Ishikawa (cell line): Measurements from ENCODE around the gene SUCLG2.

Source experiments
- CEBPB ChIP-seq: IDR thresholded peaks from 2 replicates; pipeline ENCODE4 v1.6.1; 2012
- CREB1 ChIP-seq: IDR thresholded peaks from 2 replicates; pipeline ENCODE4 v1.6.1; 2012; ENCODE audit warnings: low read depth
- EGR1 ChIP-seq: IDR thresholded peaks from 2 replicates; pipeline ENCODE4 v1.6.1; 2012
- EP300 ChIP-seq: IDR thresholded peaks from 2 replicates; pipeline ENCODE4 v1.6.1; 2012; ENCODE audit warnings: borderline replicate concordance
- FOXM1 ChIP-seq: IDR thresholded peaks from 2 replicates; pipeline ENCODE4 v1.6.1; 2012; ENCODE audit warnings: low read depth, borderline replicate concordance
- NFIC ChIP-seq: IDR thresholded peaks from 2 replicates; pipeline ENCODE4 v1.6.1; 2012
- RAD21 ChIP-seq: IDR thresholded peaks from 2 replicates; pipeline ENCODE4 v1.6.1; 2012; ENCODE audit warnings: low read depth
- TAF1 ChIP-seq: IDR thresholded peaks from 2 replicates; pipeline ENCODE4 v1.6.1; 2012; ENCODE audit warnings: low read depth, mild to moderate bottlenecking
- TCF12 ChIP-seq: IDR thresholded peaks from 2 replicates; pipeline ENCODE4 v1.6.1; 2012; ENCODE audit warnings: low read depth
- TEAD4 ChIP-seq: IDR thresholded peaks from 2 replicates; pipeline ENCODE4 v1.6.1; 2012
- YY1 ChIP-seq: IDR thresholded peaks from 2 replicates; pipeline ENCODE4 v1.6.1; 2012; ENCODE audit warnings: low read depth
- ZBTB7A ChIP-seq: IDR thresholded peaks from 2 replicates; pipeline ENCODE4 v1.6.1; 2012; ENCODE audit warnings: low read depth
- TF ChIP-seq, protein P1 (sequence below): IDR thresholded peaks from 2 replicates; pipeline ENCODE4 v1.6.1; 2012
- TF ChIP-seq, protein P2 (sequence below): IDR thresholded peaks from 2 replicates; pipeline ENCODE4 v1.6.1; 2012
- TF ChIP-seq, protein P3 (sequence below): IDR thresholded peaks from 2 replicates; pipeline ENCODE4 v1.6.1; 2012; ENCODE audit warnings: low read depth, mild to moderate bottlenecking

SUCLG2 gene

DNA sequence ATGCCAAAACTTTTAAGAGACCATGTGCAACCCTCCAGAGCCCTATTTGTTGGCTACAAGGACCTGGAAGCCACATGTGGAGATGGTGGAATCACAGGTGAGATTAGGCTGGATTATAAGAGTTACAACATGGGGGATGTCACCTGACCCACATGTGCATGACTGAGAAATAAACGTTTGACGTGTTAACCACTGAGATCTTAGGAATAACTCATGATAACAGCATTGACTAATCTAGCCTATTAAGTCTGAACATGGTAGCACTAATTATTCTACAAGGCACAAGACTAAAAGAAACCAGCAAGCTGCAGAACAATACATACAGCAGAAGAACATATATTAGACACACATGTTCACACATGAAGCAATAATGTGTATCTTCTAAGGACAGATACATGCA lies 38.4 kb downstream of the SUCLG2 start:
- TF ChIP-seq RAD21, result no peak
- TF ChIP-seq CREB1, result no peak
- TF ChIP-seq, protein P1, sequence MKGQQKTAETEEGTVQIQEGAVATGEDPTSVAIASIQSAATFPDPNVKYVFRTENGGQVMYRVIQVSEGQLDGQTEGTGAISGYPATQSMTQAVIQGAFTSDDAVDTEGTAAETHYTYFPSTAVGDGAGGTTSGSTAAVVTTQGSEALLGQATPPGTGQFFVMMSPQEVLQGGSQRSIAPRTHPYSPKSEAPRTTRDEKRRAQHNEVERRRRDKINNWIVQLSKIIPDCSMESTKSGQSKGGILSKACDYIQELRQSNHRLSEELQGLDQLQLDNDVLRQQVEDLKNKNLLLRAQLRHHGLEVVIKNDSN, result no peak
- TF ChIP-seq TEAD4, result no peak
- no peak for TF ChIP-seq FOXM1
- TF ChIP-seq, protein P2, sequence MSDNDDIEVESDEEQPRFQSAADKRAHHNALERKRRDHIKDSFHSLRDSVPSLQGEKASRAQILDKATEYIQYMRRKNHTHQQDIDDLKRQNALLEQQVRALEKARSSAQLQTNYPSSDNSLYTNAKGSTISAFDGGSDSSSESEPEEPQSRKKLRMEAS, result no peak
- TF ChIP-seq TAF1, result no peak
- no peak for TF ChIP-seq CEBPB
- TF ChIP-seq YY1, result no peak
- TF ChIP-seq, protein P3, sequence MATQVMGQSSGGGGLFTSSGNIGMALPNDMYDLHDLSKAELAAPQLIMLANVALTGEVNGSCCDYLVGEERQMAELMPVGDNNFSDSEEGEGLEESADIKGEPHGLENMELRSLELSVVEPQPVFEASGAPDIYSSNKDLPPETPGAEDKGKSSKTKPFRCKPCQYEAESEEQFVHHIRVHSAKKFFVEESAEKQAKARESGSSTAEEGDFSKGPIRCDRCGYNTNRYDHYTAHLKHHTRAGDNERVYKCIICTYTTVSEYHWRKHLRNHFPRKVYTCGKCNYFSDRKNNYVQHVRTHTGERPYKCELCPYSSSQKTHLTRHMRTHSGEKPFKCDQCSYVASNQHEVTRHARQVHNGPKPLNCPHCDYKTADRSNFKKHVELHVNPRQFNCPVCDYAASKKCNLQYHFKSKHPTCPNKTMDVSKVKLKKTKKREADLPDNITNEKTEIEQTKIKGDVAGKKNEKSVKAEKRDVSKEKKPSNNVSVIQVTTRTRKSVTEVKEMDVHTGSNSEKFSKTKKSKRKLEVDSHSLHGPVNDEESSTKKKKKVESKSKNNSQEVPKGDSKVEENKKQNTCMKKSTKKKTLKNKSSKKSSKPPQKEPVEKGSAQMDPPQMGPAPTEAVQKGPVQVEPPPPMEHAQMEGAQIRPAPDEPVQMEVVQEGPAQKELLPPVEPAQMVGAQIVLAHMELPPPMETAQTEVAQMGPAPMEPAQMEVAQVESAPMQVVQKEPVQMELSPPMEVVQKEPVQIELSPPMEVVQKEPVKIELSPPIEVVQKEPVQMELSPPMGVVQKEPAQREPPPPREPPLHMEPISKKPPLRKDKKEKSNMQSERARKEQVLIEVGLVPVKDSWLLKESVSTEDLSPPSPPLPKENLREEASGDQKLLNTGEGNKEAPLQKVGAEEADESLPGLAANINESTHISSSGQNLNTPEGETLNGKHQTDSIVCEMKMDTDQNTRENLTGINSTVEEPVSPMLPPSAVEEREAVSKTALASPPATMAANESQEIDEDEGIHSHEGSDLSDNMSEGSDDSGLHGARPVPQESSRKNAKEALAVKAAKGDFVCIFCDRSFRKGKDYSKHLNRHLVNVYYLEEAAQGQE, result no peak
- no peak for TF ChIP-seq EGR1

DNA sequence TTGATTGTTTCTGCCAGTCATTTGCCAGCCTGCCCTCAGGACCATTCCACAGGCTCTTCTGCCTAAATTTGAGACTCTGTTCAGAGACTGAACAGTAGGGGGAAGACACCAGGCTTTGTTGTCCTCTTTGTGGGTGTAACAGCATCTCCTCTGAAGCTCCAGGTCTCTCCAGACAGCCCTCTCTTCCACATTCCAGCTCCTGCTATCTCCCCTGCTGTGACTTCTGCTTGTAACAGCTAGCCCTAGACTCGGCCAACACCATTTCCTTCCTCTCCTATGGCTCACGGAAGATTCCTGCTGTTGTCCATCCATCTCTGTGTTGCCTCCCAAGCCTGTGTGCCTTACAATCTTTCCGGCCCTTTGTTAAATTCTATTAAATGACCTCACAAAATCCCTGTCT lies 40.2 kb downstream of the SUCLG2 start:
- TF ChIP-seq YY1 (no peak), NFIC (no peak), EGR1 (no peak), TEAD4 (no peak), FOXM1 (no peak), RAD21 (no peak), CREB1 (no peak), EP300 (no peak)
- TF ChIP-seq, protein P2, result no peak

DNA sequence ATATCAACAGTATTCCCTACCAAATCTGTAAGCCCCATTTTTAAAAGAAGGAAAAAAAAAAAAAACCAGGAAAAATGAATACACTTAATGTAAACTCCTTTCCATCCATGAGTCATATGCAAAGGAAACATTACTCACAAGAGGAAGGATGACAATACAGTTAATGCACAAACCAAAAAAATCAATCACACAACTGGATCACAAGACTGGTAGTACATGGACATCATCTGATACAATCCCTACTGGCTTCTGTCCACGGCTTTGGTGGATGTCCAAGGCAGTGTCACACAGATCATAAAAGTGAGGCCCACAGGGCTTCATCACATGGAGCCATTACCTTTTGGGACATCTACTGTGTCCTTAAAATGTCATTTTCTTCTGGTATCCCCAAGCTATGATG lies 44.0 kb downstream of the SUCLG2 start:
- TF ChIP-seq, protein P2, result no peak

DNA sequence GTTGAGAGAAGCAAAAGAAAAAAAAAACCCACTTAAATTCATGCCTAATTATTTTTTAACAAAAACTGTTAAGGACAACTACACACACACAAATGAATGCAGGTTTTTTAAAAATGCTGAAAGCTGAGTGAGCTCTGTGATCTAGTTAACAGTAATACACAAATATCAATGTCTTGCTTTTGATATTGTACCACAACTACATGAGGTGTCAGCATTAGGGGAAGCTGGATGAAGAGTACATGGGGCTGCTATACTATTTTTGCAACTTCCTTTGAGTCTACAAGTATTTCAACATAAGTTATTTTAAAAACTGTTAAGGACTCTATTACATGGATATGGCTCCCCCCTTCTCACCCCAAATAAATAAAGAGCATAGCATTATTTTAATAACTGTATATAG lies 44.7 kb downstream of the SUCLG2 start:
- TF ChIP-seq CEBPB (no peak), FOXM1 (no peak)

DNA sequence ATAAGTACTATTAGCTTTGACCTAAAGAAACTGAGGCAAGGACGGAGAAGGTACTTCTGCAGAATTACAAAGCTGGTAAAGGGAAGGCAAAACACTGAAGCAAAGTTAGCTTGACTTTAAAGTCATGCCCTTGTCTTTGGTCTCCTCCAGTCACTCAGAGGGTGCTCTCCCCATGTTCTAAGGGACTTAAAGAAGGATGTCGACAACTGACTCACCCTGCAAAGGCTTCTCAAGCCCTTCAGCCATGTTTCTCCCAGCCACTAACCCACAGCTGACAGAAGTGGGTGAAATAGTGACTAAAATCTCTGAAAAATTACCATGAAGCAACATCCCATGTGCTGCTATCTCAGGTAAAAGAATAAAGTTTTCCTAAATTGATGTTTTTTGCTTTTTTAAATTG lies 46.4 kb downstream of the SUCLG2 start:
- TF ChIP-seq YY1 (no peak), RAD21 (no peak), EGR1 (no peak), TEAD4 (no peak)

DNA sequence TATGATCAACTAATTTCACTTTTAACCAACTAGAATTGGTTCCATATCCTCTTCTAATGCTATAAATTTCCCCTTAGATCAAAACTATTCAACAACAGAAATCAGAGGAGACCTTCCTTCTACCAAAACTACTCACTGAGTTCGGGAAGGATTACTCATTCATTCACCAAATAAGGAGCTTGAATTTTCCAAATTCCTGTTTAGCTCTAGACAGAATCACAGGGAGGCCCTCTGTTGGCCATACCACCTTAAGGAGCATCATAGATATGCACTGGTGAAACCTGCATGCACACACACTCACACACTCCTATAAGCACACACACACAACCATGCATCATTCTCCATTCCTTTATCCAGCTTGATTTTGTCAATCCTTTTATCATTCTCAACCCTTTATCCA lies 49.0 kb downstream of the SUCLG2 start:
- TF ChIP-seq TEAD4, result no peak
- peak; percentile 21; the same call in 1 of the 2 replicates for TF ChIP-seq RAD21

DNA sequence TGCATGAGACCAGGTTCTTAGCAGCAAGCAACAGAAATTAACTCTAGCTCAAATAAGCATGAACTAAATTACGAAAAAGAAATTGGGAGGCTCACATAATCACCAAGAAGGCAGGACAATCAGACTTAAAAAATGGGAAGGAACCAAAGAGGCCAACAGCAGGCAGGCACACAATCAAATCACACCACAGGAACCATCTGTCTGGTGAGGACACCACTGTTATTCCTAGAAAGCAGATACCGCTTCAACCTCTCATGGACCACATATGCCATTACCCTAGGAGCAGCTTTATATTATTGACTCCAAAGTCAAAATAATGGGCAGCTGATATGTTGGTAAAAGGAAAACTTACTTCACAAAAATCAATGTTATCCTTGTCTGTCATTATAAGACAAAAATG lies 51.6 kb downstream of the SUCLG2 start:
- TF ChIP-seq EGR1, result no peak
- TF ChIP-seq TAF1, result no peak
- no peak for TF ChIP-seq TCF12
- TF ChIP-seq EP300, result no peak
- TF ChIP-seq RAD21, result no peak
- TF ChIP-seq, protein P1, result no peak
- TF ChIP-seq YY1, result no peak
- TF ChIP-seq, protein P3, result no peak
- no peak for TF ChIP-seq FOXM1
- TF ChIP-seq TEAD4, result no peak
- TF ChIP-seq CEBPB, result no peak
- no peak for TF ChIP-seq ZBTB7A
- TF ChIP-seq NFIC, result no peak
- no peak for TF ChIP-seq CREB1
